K562 (cell line): ENCODE results near the gene BRPF1. TPM values are rescaled to one million over a fixed set of nuclear protein-coding genes. Genes with fewer than 3 reads are reported as not detected.
A peak's percentile ranks its signal among the peaks of the same experiment; 100 is the strongest.

Experiments used
- BCL6 ChIP-seq: fragments of 250-450 bp; sonication (Bioruptor Pico); IDR thresholded peaks from 2 replicates; pipeline ENCODE4 v1.4.0; 2020
- BRD9 ChIP-seq: fragments of 450-650 bp; IDR thresholded peaks from 2 replicates; pipeline ENCODE4 v1.6.1; 2018; ENCODE audit warnings: low read depth; ENCODE audit not compliant: partially characterized antibody
- COPS2 ChIP-seq: fragments of 450-650 bp; conservative IDR thresholded peaks from 2 replicates; pipeline ENCODE4 v1.6.1; 2016; ENCODE audit warnings: mild to moderate bottlenecking, moderate library complexity
- FOXA3 ChIP-seq, 2 experiments: fragments of 450-650 bp in 1 of 2; sonication (generic) in 1 of 2; formaldehyde crosslinking; IDR thresholded peaks in 1 of 2; conservative IDR thresholded peaks in 1 of 2; 2 replicates each; pipeline versions ENCODE4 v1.4.0 to v1.8.0; 2020 to 2022; ENCODE audit warnings: mild to moderate bottlenecking in 2 of 2, missing genetic modification reagents in 1 of 2
- HNRNPL ChIP-seq: fragments of 200-400 bp; formaldehyde crosslinking; IDR thresholded peaks from 2 replicates; pipeline ENCODE4 v1.6.1; 2017; ENCODE audit warnings: low read depth, mild to moderate bottlenecking, low read length
- MAFG ChIP-seq: fragments of 450-650 bp; conservative IDR thresholded peaks from 2 replicates; pipeline ENCODE4 v1.6.1; 2016; ENCODE audit warnings: missing genetic modification characterization, missing compliant biosample characterization
- polyA plus RNA-seq, 8 experiments: library from polyadenylated mRNA; depleted of rRNA in 4 of 8; stranded (reverse) in 5 of 8; unstranded in 3 of 8; fragments of >200 nt; fragmentation: Nextera tagmentation in 2 of 8; fragmentation: Illumina TruSeq in 1 of 8; extraction: Ambion mirVana in 2 of 8; extraction: Trizol in 1 of 8; gene quantifications; 2 replicates each; pipeline versions ENCODE4 v1.2.1 to v1.2.3, GENCODE V29; 2011 to 2014; ENCODE audit warnings: inconsistent platforms in 1 of 8, missing spikeins in 1 of 8
- total RNA-seq, 7 experiments: library from RNA; depleted of rRNA in 6 of 7; stranded (reverse); fragments of >200 nt in 6 of 7; fragmentation: Illumina TruSeq in 2 of 7; extraction: Trizol in 2 of 7; gene quantifications; 2 replicates each; pipeline versions ENCODE4 v1.2.1 to v1.2.3, GENCODE V29; 2011 to 2021; ENCODE audit warnings: low replicate concordance in 1 of 7
- TF ChIP-seq, protein P1 (sequence below): fragments of 250-450 bp; sonication (Bioruptor Pico); IDR thresholded peaks from 2 replicates; pipeline ENCODE4 v1.9.0; 2021; ENCODE audit warnings: mild to moderate bottlenecking, inconsistent platforms
- TF ChIP-seq, protein P2 (sequence below): sonication (generic); formaldehyde crosslinking; IDR thresholded peaks from 2 replicates; pipeline ENCODE4 v1.8.1; 2023; ENCODE audit warnings: mild to moderate bottlenecking, missing genetic modification reagents
- TF ChIP-seq, protein P3 (sequence below): fragments of 450-650 bp; IDR thresholded peaks from 2 replicates; pipeline ENCODE4 v1.7.0; 2016; ENCODE audit warnings: borderline replicate concordance
- TF ChIP-seq, protein P4 (sequence below): sonication (generic); formaldehyde crosslinking; IDR thresholded peaks from 2 replicates; pipeline ENCODE4 v1.8.0; 2023; ENCODE audit warnings: missing genetic modification reagents, mild to moderate bottlenecking, borderline replicate concordance
- TF ChIP-seq, protein P5 (sequence below): fragments of 450-650 bp; formaldehyde crosslinking; IDR thresholded peaks from 2 replicates; pipeline ENCODE4 v1.4.0; 2020; ENCODE audit warnings: mild to moderate bottlenecking
- TF ChIP-seq, protein P6 (sequence below): IDR thresholded peaks from 2 replicates; pipeline ENCODE4 v1.6.1; 2012; ENCODE audit warnings: low read depth, low read length, improper control_type of control experiment, borderline replicate concordance

BRPF1 gene
- total and polyA plus RNA-seq, 9 of the 15 experiments (the other 6 are each of a cell fraction or from before 2014, with no cell fraction given), result 1.1 to 40.2 (median 23.5) TPM

DNA sequence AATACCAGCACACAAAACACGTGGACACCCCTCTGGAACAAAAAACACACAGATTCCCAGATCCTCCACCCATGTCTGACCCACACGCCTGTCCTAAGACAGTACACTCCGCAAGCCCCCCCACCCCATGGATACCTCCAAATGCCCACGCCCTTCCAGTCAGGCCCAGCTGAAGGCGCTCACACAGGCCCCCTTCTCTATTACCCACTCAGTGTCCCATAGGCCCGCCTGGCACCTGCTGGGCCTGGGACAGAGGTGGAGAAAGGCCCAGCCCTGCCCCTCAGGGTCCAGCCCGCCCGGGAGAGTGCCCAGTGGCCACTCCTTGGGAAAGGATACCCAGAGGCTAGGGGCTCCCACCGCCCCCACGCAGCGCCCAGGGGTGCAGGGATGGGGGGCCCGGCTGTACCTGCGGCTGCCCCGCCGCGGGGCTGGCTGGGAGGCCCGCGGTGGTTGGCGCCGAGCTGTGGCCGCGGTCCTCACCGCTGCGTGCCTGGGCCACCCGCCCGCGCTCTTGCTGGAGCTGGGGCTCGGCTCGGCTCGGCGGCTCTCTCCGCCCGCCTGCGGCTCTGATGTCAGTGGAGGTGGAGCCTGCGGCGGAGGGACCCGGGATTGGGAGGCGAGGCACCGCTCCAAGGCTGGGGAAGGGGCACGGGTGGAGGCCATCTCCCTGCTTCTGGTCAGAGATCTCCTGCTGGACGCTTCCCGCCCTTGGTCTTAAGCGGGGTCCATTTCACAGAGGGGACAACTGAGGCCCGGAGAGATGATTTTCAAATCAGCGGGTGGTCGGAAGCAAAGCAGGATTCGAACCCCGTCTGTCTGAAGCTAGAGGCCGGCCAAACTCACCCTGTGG is 38.1 kb downstream of the BRPF1 start, which contains the start of gene CAMK1 (continued):
- TF ChIP-seq, protein P1, sequence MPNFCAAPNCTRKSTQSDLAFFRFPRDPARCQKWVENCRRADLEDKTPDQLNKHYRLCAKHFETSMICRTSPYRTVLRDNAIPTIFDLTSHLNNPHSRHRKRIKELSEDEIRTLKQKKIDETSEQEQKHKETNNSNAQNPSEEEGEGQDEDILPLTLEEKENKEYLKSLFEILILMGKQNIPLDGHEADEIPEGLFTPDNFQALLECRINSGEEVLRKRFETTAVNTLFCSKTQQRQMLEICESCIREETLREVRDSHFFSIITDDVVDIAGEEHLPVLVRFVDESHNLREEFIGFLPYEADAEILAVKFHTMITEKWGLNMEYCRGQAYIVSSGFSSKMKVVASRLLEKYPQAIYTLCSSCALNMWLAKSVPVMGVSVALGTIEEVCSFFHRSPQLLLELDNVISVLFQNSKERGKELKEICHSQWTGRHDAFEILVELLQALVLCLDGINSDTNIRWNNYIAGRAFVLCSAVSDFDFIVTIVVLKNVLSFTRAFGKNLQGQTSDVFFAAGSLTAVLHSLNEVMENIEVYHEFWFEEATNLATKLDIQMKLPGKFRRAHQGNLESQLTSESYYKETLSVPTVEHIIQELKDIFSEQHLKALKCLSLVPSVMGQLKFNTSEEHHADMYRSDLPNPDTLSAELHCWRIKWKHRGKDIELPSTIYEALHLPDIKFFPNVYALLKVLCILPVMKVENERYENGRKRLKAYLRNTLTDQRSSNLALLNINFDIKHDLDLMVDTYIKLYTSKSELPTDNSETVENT, result 0 out of 2 replicates have a peak, but pooled peaks have one; percentile 16
- TF ChIP-seq, protein P2, sequence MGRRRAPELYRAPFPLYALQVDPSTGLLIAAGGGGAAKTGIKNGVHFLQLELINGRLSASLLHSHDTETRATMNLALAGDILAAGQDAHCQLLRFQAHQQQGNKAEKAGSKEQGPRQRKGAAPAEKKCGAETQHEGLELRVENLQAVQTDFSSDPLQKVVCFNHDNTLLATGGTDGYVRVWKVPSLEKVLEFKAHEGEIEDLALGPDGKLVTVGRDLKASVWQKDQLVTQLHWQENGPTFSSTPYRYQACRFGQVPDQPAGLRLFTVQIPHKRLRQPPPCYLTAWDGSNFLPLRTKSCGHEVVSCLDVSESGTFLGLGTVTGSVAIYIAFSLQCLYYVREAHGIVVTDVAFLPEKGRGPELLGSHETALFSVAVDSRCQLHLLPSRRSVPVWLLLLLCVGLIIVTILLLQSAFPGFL, result no peak
- TF ChIP-seq, protein P3, sequence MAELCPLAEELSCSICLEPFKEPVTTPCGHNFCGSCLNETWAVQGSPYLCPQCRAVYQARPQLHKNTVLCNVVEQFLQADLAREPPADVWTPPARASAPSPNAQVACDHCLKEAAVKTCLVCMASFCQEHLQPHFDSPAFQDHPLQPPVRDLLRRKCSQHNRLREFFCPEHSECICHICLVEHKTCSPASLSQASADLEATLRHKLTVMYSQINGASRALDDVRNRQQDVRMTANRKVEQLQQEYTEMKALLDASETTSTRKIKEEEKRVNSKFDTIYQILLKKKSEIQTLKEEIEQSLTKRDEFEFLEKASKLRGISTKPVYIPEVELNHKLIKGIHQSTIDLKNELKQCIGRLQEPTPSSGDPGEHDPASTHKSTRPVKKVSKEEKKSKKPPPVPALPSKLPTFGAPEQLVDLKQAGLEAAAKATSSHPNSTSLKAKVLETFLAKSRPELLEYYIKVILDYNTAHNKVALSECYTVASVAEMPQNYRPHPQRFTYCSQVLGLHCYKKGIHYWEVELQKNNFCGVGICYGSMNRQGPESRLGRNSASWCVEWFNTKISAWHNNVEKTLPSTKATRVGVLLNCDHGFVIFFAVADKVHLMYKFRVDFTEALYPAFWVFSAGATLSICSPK, result no peak
- TF ChIP-seq, protein P4, sequence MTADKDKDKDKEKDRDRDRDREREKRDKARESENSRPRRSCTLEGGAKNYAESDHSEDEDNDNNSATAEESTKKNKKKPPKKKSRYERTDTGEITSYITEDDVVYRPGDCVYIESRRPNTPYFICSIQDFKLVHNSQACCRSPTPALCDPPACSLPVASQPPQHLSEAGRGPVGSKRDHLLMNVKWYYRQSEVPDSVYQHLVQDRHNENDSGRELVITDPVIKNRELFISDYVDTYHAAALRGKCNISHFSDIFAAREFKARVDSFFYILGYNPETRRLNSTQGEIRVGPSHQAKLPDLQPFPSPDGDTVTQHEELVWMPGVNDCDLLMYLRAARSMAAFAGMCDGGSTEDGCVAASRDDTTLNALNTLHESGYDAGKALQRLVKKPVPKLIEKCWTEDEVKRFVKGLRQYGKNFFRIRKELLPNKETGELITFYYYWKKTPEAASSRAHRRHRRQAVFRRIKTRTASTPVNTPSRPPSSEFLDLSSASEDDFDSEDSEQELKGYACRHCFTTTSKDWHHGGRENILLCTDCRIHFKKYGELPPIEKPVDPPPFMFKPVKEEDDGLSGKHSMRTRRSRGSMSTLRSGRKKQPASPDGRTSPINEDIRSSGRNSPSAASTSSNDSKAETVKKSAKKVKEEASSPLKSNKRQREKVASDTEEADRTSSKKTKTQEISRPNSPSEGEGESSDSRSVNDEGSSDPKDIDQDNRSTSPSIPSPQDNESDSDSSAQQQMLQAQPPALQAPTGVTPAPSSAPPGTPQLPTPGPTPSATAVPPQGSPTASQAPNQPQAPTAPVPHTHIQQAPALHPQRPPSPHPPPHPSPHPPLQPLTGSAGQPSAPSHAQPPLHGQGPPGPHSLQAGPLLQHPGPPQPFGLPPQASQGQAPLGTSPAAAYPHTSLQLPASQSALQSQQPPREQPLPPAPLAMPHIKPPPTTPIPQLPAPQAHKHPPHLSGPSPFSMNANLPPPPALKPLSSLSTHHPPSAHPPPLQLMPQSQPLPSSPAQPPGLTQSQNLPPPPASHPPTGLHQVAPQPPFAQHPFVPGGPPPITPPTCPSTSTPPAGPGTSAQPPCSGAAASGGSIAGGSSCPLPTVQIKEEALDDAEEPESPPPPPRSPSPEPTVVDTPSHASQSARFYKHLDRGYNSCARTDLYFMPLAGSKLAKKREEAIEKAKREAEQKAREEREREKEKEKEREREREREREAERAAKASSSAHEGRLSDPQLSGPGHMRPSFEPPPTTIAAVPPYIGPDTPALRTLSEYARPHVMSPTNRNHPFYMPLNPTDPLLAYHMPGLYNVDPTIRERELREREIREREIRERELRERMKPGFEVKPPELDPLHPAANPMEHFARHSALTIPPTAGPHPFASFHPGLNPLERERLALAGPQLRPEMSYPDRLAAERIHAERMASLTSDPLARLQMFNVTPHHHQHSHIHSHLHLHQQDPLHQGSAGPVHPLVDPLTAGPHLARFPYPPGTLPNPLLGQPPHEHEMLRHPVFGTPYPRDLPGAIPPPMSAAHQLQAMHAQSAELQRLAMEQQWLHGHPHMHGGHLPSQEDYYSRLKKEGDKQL (CRISPR knock-in tag), result no peak
- TF ChIP-seq HNRNPL (no peak), BCL6 (CRISPR knock-in tag) (no peak), MAFG (tag) (no peak), COPS2 (no peak), BRD9 (no peak), FOXA3 (CRISPR knock-in tag; conservative IDR thresholded peaks at IDR 0.05 in 1 of 2, IDR thresholded peaks at IDR 0.05 in 1 of 2) (no peak)
- TF ChIP-seq, protein P5, sequence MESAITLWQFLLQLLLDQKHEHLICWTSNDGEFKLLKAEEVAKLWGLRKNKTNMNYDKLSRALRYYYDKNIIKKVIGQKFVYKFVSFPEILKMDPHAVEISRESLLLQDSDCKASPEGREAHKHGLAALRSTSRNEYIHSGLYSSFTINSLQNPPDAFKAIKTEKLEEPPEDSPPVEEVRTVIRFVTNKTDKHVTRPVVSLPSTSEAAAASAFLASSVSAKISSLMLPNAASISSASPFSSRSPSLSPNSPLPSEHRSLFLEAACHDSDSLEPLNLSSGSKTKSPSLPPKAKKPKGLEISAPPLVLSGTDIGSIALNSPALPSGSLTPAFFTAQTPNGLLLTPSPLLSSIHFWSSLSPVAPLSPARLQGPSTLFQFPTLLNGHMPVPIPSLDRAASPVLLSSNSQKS (CRISPR knock-in tag), result no peak
- TF ChIP-seq, protein P6, sequence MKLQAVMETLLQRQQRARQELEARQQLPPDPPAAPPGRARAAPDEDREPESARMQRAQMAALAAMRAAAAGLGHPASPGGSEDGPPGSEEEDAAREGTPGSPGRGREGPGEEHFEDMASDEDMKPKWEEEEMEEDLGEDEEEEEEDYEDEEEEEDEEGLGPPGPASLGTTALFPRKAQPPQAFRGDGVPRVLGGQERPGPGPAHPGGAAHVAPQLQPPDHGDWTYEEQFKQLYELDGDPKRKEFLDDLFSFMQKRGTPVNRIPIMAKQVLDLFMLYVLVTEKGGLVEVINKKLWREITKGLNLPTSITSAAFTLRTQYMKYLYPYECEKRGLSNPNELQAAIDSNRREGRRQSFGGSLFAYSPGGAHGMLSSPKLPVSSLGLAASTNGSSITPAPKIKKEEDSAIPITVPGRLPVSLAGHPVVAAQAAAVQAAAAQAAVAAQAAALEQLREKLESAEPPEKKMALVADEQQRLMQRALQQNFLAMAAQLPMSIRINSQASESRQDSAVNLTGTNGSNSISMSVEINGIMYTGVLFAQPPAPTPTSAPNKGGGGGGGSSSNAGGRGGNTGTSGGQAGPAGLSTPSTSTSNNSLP, result no peak
